NT2/D1 (cell line): ENCODE data around the gene CEBPZ.

Source experiments
- DNase-seq: peaks from one replicate; pipeline ENCODE4 v3.0.0-alpha.2; 2011; ENCODE audit warnings: low read depth, low spot score
- H3K27me3 ChIP-seq: 2 replicates; pipeline ENCODE4 v1.6.0; 2011; ENCODE audit warnings: mild to moderate bottlenecking; ENCODE audit not compliant: insufficient read length, insufficient read depth
- H3K36me3 ChIP-seq: 2 replicates; pipeline ENCODE4 v1.6.1; 2011; ENCODE audit warnings: mild to moderate bottlenecking, low read length, mixed read lengths; ENCODE audit not compliant: insufficient read depth, insufficient read length
- H3K4me1 ChIP-seq: 2 replicates; pipeline ENCODE4 v1.5.1; 2011; ENCODE audit not compliant: insufficient read depth, insufficient read length
- H3K4me3 ChIP-seq: 2 replicates; pipeline ENCODE4 v1.5.1; 2011; ENCODE audit warnings: low read depth; ENCODE audit not compliant: insufficient read length
- H3K9ac ChIP-seq: 2 replicates; pipeline ENCODE4 v1.6.0; 2011; ENCODE audit warnings: low read depth; ENCODE audit not compliant: insufficient read length
- H3K9me3 ChIP-seq: 2 replicates; pipeline ENCODE4 v1.5.1; 2011; ENCODE audit warnings: mild to moderate bottlenecking, low read length; ENCODE audit not compliant: insufficient read depth
- SUZ12 ChIP-seq: IDR thresholded peaks from 2 replicates; pipeline ENCODE4 v1.6.1; 2011; ENCODE audit not compliant: insufficient read length, insufficient read depth; ENCODE audit errors: extremely low read depth
- YY1 ChIP-seq: IDR thresholded peaks from 2 replicates; pipeline ENCODE4 v1.6.1; 2011; ENCODE audit not compliant: insufficient read length, insufficient read depth
- ZNF274 ChIP-seq: IDR thresholded peaks from 2 replicates; pipeline ENCODE4 v1.6.1; 2011; ENCODE audit warnings: mild to moderate bottlenecking, low read depth, low read length

The CEBPZ gene, protein sequence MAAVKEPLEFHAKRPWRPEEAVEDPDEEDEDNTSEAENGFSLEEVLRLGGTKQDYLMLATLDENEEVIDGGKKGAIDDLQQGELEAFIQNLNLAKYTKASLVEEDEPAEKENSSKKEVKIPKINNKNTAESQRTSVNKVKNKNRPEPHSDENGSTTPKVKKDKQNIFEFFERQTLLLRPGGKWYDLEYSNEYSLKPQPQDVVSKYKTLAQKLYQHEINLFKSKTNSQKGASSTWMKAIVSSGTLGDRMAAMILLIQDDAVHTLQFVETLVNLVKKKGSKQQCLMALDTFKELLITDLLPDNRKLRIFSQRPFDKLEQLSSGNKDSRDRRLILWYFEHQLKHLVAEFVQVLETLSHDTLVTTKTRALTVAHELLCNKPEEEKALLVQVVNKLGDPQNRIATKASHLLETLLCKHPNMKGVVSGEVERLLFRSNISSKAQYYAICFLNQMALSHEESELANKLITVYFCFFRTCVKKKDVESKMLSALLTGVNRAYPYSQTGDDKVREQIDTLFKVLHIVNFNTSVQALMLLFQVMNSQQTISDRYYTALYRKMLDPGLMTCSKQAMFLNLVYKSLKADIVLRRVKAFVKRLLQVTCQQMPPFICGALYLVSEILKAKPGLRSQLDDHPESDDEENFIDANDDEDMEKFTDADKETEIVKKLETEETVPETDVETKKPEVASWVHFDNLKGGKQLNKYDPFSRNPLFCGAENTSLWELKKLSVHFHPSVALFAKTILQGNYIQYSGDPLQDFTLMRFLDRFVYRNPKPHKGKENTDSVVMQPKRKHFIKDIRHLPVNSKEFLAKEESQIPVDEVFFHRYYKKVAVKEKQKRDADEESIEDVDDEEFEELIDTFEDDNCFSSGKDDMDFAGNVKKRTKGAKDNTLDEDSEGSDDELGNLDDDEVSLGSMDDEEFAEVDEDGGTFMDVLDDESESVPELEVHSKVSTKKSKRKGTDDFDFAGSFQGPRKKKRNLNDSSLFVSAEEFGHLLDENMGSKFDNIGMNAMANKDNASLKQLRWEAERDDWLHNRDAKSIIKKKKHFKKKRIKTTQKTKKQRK

DNA sequence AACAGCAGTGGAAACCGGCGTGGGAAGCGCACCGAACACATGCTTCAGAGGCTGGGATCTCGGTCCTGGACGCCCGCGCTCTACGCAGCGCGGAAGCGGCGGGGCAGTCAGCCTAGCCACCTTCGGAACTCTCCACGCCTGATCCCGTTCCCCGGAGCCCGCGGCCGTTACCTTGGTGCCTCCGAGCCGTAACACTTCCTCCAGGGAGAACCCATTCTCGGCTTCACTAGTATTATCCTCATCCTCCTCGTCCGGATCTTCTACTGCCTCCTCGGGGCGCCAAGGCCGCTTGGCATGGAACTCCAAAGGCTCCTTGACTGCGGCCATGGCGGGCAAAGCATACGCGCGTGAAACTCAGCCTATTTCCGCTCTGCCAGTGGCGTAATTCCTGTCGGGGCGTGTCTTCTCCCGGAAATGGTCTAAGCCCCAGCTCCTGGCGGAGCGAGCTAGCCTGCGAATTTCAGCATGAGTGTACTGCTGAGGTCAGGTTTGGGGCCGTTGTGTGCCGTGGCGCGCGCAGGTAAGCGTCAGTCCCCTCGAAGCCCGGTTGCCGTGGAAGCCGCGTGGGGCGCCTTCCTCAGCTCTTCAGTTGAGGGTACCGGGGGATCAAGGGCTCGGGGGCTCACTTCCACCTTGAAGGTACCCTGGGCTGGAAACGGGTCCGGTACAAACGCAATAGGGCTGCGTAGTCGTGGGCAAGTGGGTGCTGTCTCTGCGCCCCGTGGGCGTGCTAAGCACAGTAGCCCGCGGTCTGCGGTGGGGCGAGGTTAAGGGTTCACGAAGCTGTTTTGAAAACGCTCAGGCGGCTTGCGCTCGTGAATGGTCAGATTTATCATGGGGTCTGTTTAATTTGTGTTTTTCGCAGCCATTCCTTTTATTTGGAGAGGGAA lies at the start of gene CEBPZ, which contains the start of gene NDUFAF7:
TSS of gene CEBPZ (minus strand) at position 356 of the 890 bp plus-strand sequence. CDS start at position 327, 29 bp downstream.
TSS of gene NDUFAF7 (plus strand) at position 418 of the 890 bp plus-strand sequence. CDS start at position 466, 48 bp downstream.
- Histone ChIP-seq H3K36me3 (peaks cover 51% of the 10 kb centered on the region), H3K9me3 (no peaks in the 10 kb centered on the region), H3K9ac (peak within 1 kb of the TSS; percentile 98), H3K4me1 (no peaks in the 10 kb centered on the region), H3K4me3 (peak within 1 kb of the TSS; percentile 94), H3K27me3 (no peaks in the 10 kb centered on the region)
- TF ChIP-seq ZNF274 (no peak), YY1 (peak; percentile 58), SUZ12 (no peak)
- peak; percentile 80 for DNase-seq

DNA sequence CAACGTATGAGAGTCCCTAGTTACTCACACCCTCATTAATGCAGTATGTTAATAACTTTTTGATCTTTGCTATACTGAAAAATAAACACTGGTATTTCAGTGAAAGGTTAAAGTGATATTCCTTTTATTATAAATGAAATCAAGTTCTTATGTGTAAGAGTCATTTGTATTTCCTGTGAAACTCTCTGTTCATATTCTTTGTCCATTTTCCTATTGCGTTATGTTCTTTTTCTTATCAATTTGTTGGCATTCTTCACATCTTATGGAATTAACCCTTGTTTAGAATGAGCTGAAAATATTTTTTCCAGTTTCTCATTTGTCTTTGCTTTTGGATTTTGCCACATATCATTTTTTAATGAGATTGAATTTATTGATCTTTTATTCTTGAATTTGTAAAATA lies 44.9 kb upstream of the CEBPZ start:
- Histone ChIP-seq H3K36me3 (peaks cover 48% of the 10 kb centered on the region), H3K9me3 (no peaks in the 10 kb centered on the region), H3K27me3 (no peaks in the 10 kb centered on the region), H3K4me1 (no peaks in the 10 kb centered on the region), H3K9ac (no peak overlapping the region), H3K4me3 (no peak overlapping the region)
- no peak for DNase-seq
- TF ChIP-seq ZNF274, result no peak
- no peak for TF ChIP-seq SUZ12
- TF ChIP-seq YY1, result no peak

DNA sequence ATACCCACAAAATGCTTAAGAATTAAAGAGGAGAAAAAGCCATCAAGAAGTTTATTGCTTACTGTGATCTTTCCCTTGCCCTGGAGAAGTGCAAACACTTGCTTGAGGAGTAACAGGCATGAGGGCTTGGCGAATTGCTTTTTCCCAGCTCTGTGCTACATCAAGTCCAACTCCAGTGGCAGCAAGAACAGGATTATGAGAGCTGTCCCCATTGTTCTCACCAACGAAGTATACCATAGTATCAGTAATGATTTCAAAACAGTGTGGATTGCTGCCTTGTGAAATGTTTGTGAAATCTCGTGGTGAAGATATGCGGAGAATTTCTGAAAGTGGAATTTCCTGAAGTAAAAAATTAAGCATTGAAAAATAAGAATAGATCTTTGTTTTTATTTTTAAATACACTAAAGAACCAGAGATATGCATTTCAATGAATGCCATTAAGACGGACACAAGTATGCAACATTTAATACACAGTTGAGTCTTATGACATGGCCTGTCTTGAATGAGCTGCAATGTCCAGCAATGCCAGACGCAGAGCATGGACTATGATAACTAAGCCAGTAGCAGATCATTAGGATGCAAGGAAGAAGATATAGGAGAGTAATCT lies 43.1 kb upstream of the CEBPZ start:
- Histone ChIP-seq H3K4me3 (no peak overlapping the region), H3K4me1 (no peaks in the 10 kb centered on the region), H3K36me3 (peaks cover 51% of the 10 kb centered on the region), H3K9me3 (no peaks in the 10 kb centered on the region), H3K9ac (no peak overlapping the region), H3K27me3 (no peaks in the 10 kb centered on the region)
- TF ChIP-seq ZNF274 (no peak), YY1 (no peak)
- DNase-seq, result no peak

DNA sequence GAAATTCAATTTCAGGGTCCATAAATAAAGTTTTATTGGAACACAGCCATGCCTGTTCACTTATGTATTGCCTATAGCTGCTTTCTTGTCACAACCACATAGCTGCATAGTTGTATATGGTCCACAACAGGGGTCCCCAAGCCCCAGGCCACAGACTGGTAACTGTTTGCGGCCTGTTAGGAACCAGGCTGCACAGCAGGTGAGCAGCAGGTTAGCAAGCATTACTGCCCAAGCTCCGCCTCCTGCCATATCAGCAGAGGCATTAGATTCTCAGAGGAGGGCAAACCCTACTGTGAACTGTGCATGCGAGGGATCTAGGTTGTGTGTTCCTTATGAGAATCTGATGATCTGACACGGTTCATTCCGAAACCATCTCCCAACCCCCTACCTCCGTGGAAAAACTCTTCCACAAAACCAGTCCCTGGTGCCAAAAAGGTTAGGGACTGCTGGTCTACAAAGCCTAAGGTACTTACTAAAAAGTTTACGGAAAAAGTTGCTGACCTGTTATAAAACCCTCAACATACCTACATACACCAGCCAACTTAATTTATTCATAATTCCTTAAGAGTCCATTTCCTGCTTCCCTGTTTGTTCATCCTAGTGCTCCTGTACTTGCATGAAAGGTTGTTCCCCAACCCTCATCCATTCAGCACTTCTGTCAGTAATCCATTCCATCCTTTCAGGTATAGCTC lies 40.1 kb upstream of the CEBPZ start:
- Histone ChIP-seq H3K9me3 (no peaks in the 10 kb centered on the region), H3K9ac (no peak overlapping the region), H3K27me3 (no peaks in the 10 kb centered on the region), H3K4me1 (no peaks in the 10 kb centered on the region), H3K4me3 (no peak overlapping the region), H3K36me3 (peaks cover 51% of the 10 kb centered on the region)
- DNase-seq, result peak; percentile 11
- TF ChIP-seq SUZ12 (no peak), YY1 (no peak), ZNF274 (no peak)

DNA sequence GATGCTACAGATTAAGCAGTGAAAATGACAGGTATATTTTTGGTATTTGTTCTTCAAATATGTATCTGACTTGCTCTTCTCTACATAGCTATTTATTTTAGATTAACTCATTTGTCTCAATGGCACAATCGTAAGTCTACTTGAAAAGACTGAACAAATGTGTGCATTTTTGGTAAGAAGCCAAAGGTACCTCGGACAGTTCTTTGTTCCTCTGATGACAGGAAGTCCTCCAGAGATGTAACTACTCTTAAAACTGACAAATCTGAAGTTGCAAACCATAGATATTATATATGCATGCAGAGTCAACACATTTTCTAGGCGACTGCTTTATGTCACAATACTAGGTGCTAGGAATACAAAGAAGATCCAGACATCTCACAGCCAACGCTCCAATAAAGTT lies 36.7 kb upstream of the CEBPZ start:
- Histone ChIP-seq H3K9ac (no peak overlapping the region), H3K4me1 (no peaks in the 10 kb centered on the region), H3K9me3 (no peaks in the 10 kb centered on the region), H3K27me3 (no peaks in the 10 kb centered on the region), H3K36me3 (peaks cover 37% of the 10 kb centered on the region), H3K4me3 (no peak overlapping the region)
- TF ChIP-seq ZNF274 (no peak), SUZ12 (no peak), YY1 (no peak)
- DNase-seq, result no peak

DNA sequence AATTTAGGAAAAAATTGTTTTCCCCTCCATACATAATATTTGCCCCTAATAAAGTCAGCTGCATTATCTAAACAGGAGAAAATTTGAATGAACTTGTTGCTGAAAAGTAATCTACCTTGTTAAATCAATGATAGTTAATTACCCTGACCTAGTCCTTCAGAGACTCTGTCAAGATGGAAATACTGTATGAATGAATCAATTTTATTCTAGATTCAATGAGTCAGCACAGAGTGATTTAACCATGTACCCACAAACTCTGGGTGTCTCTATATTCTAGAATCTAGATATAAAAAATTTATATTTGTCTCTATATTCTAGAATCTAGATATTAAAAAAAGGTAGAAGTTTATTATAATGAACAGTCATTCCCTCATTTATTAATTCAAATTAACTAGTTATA lies 36.3 kb upstream of the CEBPZ start:
- no peak for TF ChIP-seq YY1
- no peak for TF ChIP-seq SUZ12
- TF ChIP-seq ZNF274, result no peak
- Histone ChIP-seq H3K9ac (no peak overlapping the region), H3K4me1 (no peaks in the 10 kb centered on the region), H3K27me3 (no peaks in the 10 kb centered on the region), H3K4me3 (no peak overlapping the region), H3K36me3 (peaks cover 37% of the 10 kb centered on the region), H3K9me3 (no peaks in the 10 kb centered on the region)
- no peak for DNase-seq
